LoVo (cell line): ENCODE results near the gene CPO.
"Not testable (repeated sequence)": the region's sequence is repeated elsewhere in the genome, so short reads cannot be mapped to it uniquely, and the experiment has no call there.

Experiments
- DNase-seq: peaks from one replicate; pipeline ENCODE4 v3.0.0-alpha.2; 2016; ENCODE audit warnings: low spot score

CPO gene, protein sequence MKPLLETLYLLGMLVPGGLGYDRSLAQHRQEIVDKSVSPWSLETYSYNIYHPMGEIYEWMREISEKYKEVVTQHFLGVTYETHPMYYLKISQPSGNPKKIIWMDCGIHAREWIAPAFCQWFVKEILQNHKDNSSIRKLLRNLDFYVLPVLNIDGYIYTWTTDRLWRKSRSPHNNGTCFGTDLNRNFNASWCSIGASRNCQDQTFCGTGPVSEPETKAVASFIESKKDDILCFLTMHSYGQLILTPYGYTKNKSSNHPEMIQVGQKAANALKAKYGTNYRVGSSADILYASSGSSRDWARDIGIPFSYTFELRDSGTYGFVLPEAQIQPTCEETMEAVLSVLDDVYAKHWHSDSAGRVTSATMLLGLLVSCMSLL

GRCh38 chr2:206939340-206939739 lies at the start of gene CPO:
Gene CPO, plus strand, starts transcription at chr2:206939518. Its CDS starts 82 bp downstream, at chr2:206939600.
- no peak for DNase-seq

DNA sequence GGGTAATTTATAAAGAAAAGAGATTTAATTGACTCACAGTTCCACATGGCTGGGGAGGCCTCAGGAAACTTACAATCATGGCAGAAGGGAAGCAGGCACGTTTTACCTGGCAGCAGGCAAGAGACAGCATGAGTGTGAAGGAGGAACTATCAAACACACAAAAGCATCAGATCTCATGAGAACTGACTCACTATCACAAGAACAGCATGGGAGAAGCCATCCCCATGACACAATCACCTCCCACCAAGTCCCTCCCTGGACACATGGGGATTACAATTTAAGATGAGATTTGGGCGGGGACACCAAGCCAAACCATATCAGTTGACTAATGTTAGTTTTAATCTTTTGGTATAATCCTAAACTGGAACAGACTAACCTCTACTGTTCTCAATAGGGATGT lies 49.1 kb upstream of the CPO start:
- DNase-seq, result no peak

DNA sequence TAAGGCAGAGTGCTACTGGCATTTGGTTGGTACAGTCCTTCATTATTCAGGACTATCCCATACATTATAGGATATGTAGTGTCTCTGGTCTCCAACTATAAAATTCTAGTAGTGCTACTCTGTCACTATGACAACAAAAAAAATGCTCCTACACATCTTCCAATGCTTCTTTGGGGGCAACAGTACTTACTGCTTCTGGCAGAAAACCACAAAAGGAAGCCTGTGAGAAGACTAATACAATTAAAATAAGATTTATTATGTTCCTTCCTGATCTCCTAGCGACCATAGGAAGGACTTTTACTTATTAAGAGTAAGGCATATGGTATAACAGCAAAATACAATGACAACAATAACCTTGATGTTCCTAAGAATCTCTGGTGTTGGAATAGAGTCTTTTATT lies 48.4 kb upstream of the CPO start:
- DNase-seq, result no peak

DNA sequence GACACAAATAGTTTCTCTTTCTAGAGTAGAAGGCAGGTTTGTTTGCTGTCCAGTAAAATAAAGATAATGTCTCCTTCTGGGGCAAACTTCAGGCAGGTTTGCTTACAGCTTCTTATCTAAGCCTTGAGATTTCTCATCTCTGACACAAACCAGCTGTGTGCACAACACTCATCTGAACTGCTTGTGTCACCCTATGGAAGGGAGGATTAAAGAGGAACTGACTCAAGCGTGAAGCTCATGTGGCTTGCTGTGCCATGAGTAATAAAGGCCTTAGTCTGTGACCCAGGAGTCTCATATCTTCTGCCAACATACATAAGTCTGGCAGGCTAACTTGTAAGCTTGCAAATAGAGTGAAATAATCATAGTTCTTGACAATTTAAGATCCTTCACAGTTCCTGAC lies 24.2 kb upstream of the CPO start:
- no peak for DNase-seq

- DNase-seq, result no peak
Observed at GRCh38 chr2:206918263-206918662, 21.1 kb upstream of the CPO start.

DNA sequence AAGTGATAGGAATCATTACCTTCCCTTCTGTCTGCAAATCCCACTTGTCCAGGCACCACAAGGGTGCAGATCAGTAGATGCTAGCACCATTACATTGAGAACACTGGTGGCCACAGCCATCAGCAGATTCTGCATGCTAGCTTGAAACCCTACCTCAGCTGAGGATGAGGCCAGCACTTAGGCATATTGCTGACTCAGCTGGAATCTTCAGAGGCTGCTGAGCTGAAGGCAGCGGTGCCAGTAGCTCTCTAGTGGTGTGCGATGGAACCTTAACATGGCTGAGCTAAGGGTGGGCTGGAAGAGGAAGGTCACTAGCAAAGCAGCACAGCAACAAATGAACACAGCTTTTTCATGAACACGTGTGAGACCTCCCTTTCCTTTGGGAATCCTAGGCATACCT lies 19.0 kb upstream of the CPO start:
- DNase-seq, result no peak

DNA sequence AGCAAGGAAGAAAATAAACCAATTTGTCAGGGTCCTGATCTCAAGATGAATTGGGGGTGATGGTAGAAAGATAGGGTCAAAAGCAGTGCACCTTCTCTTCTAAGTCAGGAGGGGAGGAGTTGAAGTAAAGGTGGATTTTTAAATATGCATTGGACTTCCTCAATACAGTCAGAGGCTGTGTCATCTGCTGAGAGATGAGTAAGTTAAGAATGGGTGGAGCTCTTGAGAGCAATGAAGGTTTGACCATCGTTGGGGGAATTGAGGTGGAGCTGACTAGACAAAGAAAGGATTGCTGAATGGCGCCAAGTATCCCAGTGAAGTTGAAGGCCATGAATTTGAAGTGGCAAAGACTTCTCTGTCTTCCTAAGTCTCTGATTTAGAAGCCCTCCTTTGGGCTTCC lies 18.4 kb upstream of the CPO start:
- no peak for DNase-seq

- no peak for DNase-seq
Observed at GRCh38 chr2:206921529-206921928, 17.8 kb upstream of the CPO start.

- no peak for DNase-seq
Observed at GRCh38 chr2:206935991-206936842, 3.1 kb upstream of the CPO start.

- no peak for DNase-seq
Observed at GRCh38 chr2:206936843-206937230, 2.5 kb upstream of the CPO start.

DNA sequence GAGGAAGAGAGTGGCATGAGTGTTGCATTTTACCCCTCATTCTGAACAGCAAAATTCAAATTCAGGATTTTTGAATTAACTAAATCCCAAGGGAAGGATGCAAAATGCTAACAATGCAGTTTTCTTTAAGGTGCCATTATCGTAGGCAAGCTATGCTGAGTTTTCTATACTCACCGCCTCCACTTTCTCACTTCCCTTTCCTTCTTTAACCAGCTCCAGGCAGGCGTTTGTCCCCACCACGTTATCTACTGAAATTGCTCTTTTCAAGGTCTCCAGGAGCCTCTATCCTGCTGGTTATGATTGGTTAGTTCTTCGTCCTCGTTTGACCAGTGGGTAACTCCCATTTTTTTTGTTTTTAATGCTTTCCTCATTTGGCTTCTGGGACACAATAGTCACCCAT lies 1.8 kb upstream of the CPO start:
- no peak for DNase-seq

GRCh38 chr2:206940546-206940945 lies 1.2 kb downstream of the CPO start:
- DNase-seq, result no peak

GRCh38 chr2:206942592-206943478 lies 3.5 kb downstream of the CPO start:
- no peak for DNase-seq

DNA sequence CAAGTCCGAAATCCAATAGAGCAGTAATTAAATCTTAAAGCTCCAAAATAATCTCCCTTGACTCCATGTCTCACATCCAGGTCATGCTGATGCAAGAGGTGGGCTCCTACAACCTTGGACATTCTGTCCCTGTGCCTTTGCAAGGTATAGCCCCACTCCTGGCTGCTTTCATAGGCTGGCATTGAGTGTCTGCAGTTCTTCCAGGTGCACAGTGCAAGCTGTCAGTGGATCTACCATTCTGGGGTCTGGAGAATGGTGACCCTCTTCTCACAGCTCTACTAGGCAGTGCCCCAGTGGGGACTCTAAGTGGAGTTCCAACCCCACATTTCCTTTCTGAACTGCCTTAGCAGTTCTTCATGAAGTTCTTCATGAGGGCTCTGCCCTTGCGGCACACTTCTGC lies 14.1 kb downstream of the CPO start:
- DNase-seq, result not testable (repeated sequence)

DNA sequence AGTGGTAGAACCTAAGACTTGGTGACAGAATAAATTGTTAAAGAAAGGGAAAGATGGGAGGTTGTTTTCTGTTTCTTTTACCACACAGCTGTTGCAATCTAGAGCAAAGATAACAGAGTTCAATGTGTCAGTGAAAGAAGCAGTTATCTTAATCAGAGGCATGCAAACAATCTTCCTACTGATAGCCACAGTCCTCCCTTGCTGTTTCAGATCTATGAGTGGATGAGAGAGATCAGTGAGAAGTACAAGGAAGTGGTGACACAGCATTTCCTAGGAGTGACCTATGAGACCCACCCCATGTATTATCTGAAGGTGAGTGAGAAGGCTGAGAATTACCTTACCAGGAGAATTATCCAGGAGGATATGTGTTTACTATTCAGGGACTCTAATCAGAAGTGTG lies 15.9 kb downstream of the CPO start:
- no peak for DNase-seq

- no peak for DNase-seq
Observed at GRCh38 chr2:206958261-206958660, 18.9 kb downstream of the CPO start.

GRCh38 chr2:206962966-206963365 lies 23.6 kb downstream of the CPO start:
- no peak for DNase-seq

- no peak for DNase-seq
Observed at GRCh38 chr2:206968134-206969086, 29.1 kb downstream of the CPO start.

DNA sequence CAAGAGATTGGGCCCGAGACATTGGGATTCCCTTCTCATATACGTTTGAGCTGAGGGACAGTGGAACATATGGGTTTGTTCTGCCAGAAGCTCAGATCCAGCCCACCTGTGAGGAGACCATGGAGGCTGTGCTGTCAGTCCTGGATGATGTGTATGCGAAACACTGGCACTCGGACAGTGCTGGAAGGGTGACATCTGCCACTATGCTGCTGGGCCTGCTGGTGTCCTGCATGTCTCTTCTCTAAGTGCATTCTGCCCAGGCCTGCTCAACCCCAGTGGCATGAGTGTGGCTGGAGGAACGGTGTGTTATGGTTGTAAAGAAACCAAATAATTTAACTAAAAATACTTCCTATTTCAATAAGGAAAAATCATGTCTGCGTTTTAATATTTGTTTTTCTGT lies 29.9 kb downstream of the CPO start:
- no peak for DNase-seq

- DNase-seq, result no peak
Observed at GRCh38 chr2:206970589-206971360, 31.5 kb downstream of the CPO start.
